Measurements from ENCODE around the gene OR2M4. TPM values are rescaled to one million over a fixed set of nuclear protein-coding genes. Genes with fewer than 3 reads are reported as not detected.

Gene OR2M4
- total RNA-seq, 4 donors from 2014 or later: not detected

GRCh38 chr1:248196965-248197364 lies 34.3 kb upstream of the OR2M4 start, which contains the start of gene OR2M3:
TSS of gene OR2M3 (plus strand) at chr1:248197265. CDS start at chr1:248203068, 5,803 bp downstream.
- no peak for TF ChIP-seq POLR2A (IDR thresholded peaks at IDR 0.05)
- TF ChIP-seq CTCF (IDR thresholded peaks at IDR 0.05): no peak
- Histone ChIP-seq H3K27ac (no peak within 1 kb of the TSS), H3K27me3 (no peaks in the 10 kb centered on the region), H3K4me1 (no peaks in the 10 kb centered on the region), H3K36me3 (no peaks in the 10 kb centered on the region), H3K4me3 (no peak within 1 kb of the TSS), H3K9me3 (no peaks in the 10 kb centered on the region)
- DNase-seq: no peak
- intact Hi-C loops (cut with DNase I; ENCODE audit: low total_unique reads): no loop called here

- Histone ChIP-seq H3K27ac (no peak overlapping the region), H3K4me3 (no peak overlapping the region), H3K4me1 (no peaks in the 10 kb centered on the region), H3K27me3 (no peaks in the 10 kb centered on the region), H3K9me3 (no peaks in the 10 kb centered on the region), H3K36me3 (no peaks in the 10 kb centered on the region)
- DNase-seq: no peak
- no peak for TF ChIP-seq POLR2A (IDR thresholded peaks at IDR 0.05)
- TF ChIP-seq CTCF (IDR thresholded peaks at IDR 0.05): no peak
- intact Hi-C loops (cut with DNase I; ENCODE audit: low total_unique reads): no loop called here
These were observed 15.3 kb upstream of the OR2M4 start for GRCh38 chr1:248215880-248216279.

- H3K4me1 ChIP-seq: no peaks in the 10 kb centered on the region
- no peaks in the 10 kb centered on the region for H3K36me3 ChIP-seq
- H3K9me3 ChIP-seq: no peaks in the 10 kb centered on the region
- H3K27me3 ChIP-seq: no peaks in the 10 kb centered on the region
- intact Hi-C loops (cut with DNase I; ENCODE audit: low total_unique reads): no loop called here
- no peak for DNase-seq
- no peak overlapping the region for H3K27ac ChIP-seq
- no peak overlapping the region for H3K4me3 ChIP-seq
- TF ChIP-seq POLR2A (IDR thresholded peaks at IDR 0.05) (no peak), CTCF (IDR thresholded peaks at IDR 0.05) (no peak)
These were observed 5.7 kb upstream of the OR2M4 start for GRCh38 chr1:248225537-248225936.

GRCh38 chr1:248229360-248229908 lies 1.8 kb upstream of the OR2M4 start:
- no peaks in the 10 kb centered on the region for H3K27me3 ChIP-seq
- TF ChIP-seq POLR2A (IDR thresholded peaks at IDR 0.05) (no peak), CTCF (IDR thresholded peaks at IDR 0.05) (no peak)
- H3K9me3 ChIP-seq: no peaks in the 10 kb centered on the region
- H3K4me1 ChIP-seq: no peaks in the 10 kb centered on the region
- intact Hi-C loops (cut with DNase I; ENCODE audit: low total_unique reads): no loop called here
- no peak for DNase-seq
- H3K36me3 ChIP-seq: no peaks in the 10 kb centered on the region
- H3K4me3 ChIP-seq: no peak overlapping the region
- no peak overlapping the region for H3K27ac ChIP-seq

- H3K27ac ChIP-seq: no peak overlapping the region
- no peak for TF ChIP-seq CTCF (IDR thresholded peaks at IDR 0.05)
- TF ChIP-seq POLR2A (IDR thresholded peaks at IDR 0.05): no peak
- no peaks in the 10 kb centered on the region for H3K27me3 ChIP-seq
- no peak overlapping the region for H3K4me3 ChIP-seq
- no peaks in the 10 kb centered on the region for H3K36me3 ChIP-seq
- no peaks in the 10 kb centered on the region for H3K9me3 ChIP-seq
- no peaks in the 10 kb centered on the region for H3K4me1 ChIP-seq
- intact Hi-C loops (cut with DNase I; ENCODE audit: low total_unique reads): no loop called here
- DNase-seq: no peak
These were observed 8.3 kb downstream of the OR2M4 start for GRCh38 chr1:248239478-248239877.
